Spleen (tissue), 11 donors: ENCODE results near the gene ABCB9. TPM values are rescaled to one million over a fixed set of nuclear protein-coding genes. Genes with fewer than 3 reads are reported as not detected.

Experiments used
- DNase-seq: peaks from one replicate; pipeline ENCODE4 v3.0.0-alpha.2; 2020
- H3K27ac ChIP-seq, 8 donors: fragments of 200-600 bp; sonication (generic) in 7 of 8; 1 replicate in 4 of 8; 2 replicates in 4 of 8; pipeline versions ENCODE4 v1.5.0 to v1.8.0; 2016 to 2021; ENCODE audit warnings: inconsistent platforms in 4 of 8, mild to moderate bottlenecking in 4 of 8, moderate library complexity in 1 of 8
- H3K27me3 ChIP-seq, 7 donors: fragments of 200-600 bp; sonication (generic) in 6 of 7; replicated peaks in 1 of 7; 1 replicate in 4 of 7; 2 replicates in 3 of 7; pipeline versions ENCODE4 v1.5.0 to v1.8.0; 2016 to 2021; ENCODE audit warnings: inconsistent platforms in 3 of 7, mild to moderate bottlenecking in 1 of 7
- H3K36me3 ChIP-seq, 6 donors: fragments of 200-600 bp; sonication (generic) in 5 of 6; 1 replicate in 4 of 6; 2 replicates in 2 of 6; pipeline versions ENCODE4 v1.5.0 to v1.8.0; 2016 to 2021; ENCODE audit warnings: inconsistent platforms in 2 of 6
- H3K4me1 ChIP-seq, 6 donors: fragments of 200-600 bp; sonication (generic) in 5 of 6; 1 replicate in 3 of 6; 2 replicates in 3 of 6; pipeline versions ENCODE4 v1.5.0 to v1.8.0; 2016 to 2021; ENCODE audit warnings: inconsistent platforms in 3 of 6
- H3K4me3 ChIP-seq, 8 donors: fragments of 200-600 bp; sonication (generic) in 7 of 8; 1 replicate in 4 of 8; 2 replicates in 4 of 8; pipeline versions ENCODE4 v1.5.0 to v1.8.0; 2016 to 2021; ENCODE audit warnings: inconsistent platforms in 4 of 8, mild to moderate bottlenecking in 4 of 8, moderate library complexity in 2 of 8
- H3K9me3 ChIP-seq, 8 donors: fragments of 200-600 bp; sonication (generic) in 7 of 8; 1 replicate in 4 of 8; 2 replicates in 4 of 8; pipeline versions ENCODE4 v1.5.0 to v1.8.0; 2016 to 2021; ENCODE audit warnings: inconsistent platforms in 4 of 8
- CTCF ChIP-seq, 11 experiments: fragments of 200-600 bp in 7 of 11; fragments of 450-650 bp in 4 of 11; sonication (generic) in 4 of 11; IDR thresholded peaks in 8 of 11; conservative IDR thresholded peaks in 3 of 11; 1 replicate in 7 of 11; 2 replicates in 4 of 11; pipeline versions ENCODE4 v1.4.0 to v1.8.0; 2016 to 2021; ENCODE audit warnings: antibody characterized with exemption in 11 of 11, inconsistent platforms in 4 of 11, mild to moderate bottlenecking in 1 of 11
- POLR2A ChIP-seq, 3 donors: fragments of 450-650 bp; IDR thresholded peaks; one replicate each; pipeline ENCODE4 v1.5.1; 2017; ENCODE audit warnings: antibody characterized with exemption in 3 of 3, mild to moderate bottlenecking in 1 of 3
- POLR2AphosphoS5 ChIP-seq, 3 donors: sonication (generic); formaldehyde crosslinking; IDR thresholded peaks; one replicate each; pipeline ENCODE4 v1.5.1; 2017; ENCODE audit warnings: antibody characterized with exemption in 3 of 3
- WGBS, 5 donors: extraction: QIAGEN DNeasy Blood & Tissue Kit in 3 of 5; methylation state at CpG; one replicate each; pipeline versions ENCODE4 v1.1.5 to v1.1.7; 2013 to 2018; 5-methylcytosine and 5-hydroxymethylcytosine counted together
- intact Hi-C: fragments of 100-400 bp; cut with DNase I; formaldehyde crosslinking; loops from one replicate; pipeline ENCODE4 v1.15.0; 2023; ENCODE audit warnings: low total_unique reads
- polyA plus RNA-seq, 3 donors: library from polyadenylated mRNA; stranded (reverse); fragments of 200-250 nt; gene quantifications; one replicate each; pipeline ENCODE4 v1.2.1, GENCODE V29; 2013
- total RNA-seq, 7 donors: library from RNA; depleted of rRNA in 3 of 7; stranded (reverse); fragments of >200 nt in 3 of 7; fragmentation: NEBNext Ultra II Directional in 4 of 7; extraction: Animal tissue kit (Norgen Biotek cat#: 25700) in 4 of 7; gene quantifications; one replicate each; pipeline versions ENCODE4 v1.1.0 to v1.2.1, GENCODE V29; 2016 to 2021
- donor health status: healthy with polysubstance abuse.
- donor health status: DM: no; HTN: no; CAD: no; lungs with moderate emphysema.
- donor health status: DM: no; HTN: no; CAD: no.
- donor health status: Bipolar disorder and iron deficiency.
- donor health status: healthy.
- donor health status: DM: no; HTN: no; CAD: no.
- donor health status: DM: yes; HTN: yes; CAD: no.

ABCB9 gene
- total and polyA plus RNA-seq, 10 donors: 1.5 to 6.2 (median 4.5) TPM

- Histone ChIP-seq H3K36me3 (peaks cover 0 to 5% (median 0%) of the 10 kb centered on the region in 6 donors), H3K4me3 (peak overlapping the region in 1 of 8 donors; percentile 65), H3K9me3 (no peaks in the 10 kb centered on the region), H3K27ac (peak overlapping the region; percentile 79 to 98 (median 92)), H3K4me1 (peaks cover 84 to 98% (median 97%) of the 10 kb centered on the region in 6 donors), H3K27me3 (no peaks in the 10 kb centered on the region)
- intact Hi-C loops: no loop called here
- TF ChIP-seq POLR2A (IDR thresholded peaks at IDR 0.05) (no peak), CTCF (IDR thresholded peaks at IDR 0.05 in 8 of 11, conservative IDR thresholded peaks at IDR 0.05 in 3 of 11) (no peak), POLR2AphosphoS5 (IDR thresholded peaks at IDR 0.05) (peak in 1 of 3 donors; percentile 14)
- 29 to 46% (median 33%) methylated on average over 13 of the region's 13 CpGs for WGBS, 5 donors
- no peak for DNase-seq
These were observed 76.3 kb downstream of the ABCB9 start for GRCh38 chr12:122889761-122890520.

DNA sequence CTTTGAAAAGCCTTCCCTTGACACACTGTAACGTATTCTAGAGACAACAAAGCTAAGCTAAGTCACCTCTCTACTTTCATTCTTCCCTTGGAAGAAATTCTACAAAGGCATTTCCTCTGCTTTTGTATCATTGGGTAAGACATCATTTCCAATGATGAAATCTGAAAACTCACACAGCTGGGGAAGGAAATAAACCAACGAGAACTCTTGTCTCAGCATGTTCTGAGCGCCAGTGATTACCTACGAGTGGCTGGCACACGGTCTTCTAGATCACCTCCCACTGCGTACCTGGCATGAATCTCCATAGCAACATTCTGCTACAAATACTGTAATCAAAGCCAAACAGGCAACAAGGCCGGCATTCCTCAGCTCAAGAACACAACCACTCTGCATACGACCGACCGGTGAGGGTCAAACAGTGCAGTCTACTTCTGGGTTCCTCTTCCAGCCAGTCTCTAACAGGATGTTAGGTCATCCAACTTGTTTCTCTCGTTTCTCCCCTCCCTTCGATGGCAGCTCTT lies 78.0 kb downstream of the ABCB9 start:
- DNase-seq: no peak
- H3K36me3 ChIP-seq: peaks cover 0 to 4% (median 0%) of the 10 kb centered on the region in 6 donors
- no peaks in the 10 kb centered on the region for H3K27me3 ChIP-seq
- peaks cover 89 to 98% (median 97%) of the 10 kb centered on the region in 6 donors for H3K4me1 ChIP-seq
- intact Hi-C loops: no loop called here
- TF ChIP-seq CTCF (IDR thresholded peaks at IDR 0.05 in 8 of 11, conservative IDR thresholded peaks at IDR 0.05 in 3 of 11) (no peak), POLR2AphosphoS5 (IDR thresholded peaks at IDR 0.05) (peak in 1 of 3 donors; percentile 88), POLR2A (IDR thresholded peaks at IDR 0.05) (no peak)
- no peaks in the 10 kb centered on the region for H3K9me3 ChIP-seq
- peak overlapping the region; percentile 79 to 98 (median 92) for H3K27ac ChIP-seq
- peak overlapping the region in 6 of 8 donors; percentile 1 to 65 (median 24) for H3K4me3 ChIP-seq
- WGBS, 5 donors: 6 to 16% (median 10%) methylated on average over 12 of the region's 12 CpGs

GRCh38 chr12:122887819-122888212 lies 78.4 kb downstream of the ABCB9 start:
- WGBS, 5 donors: 50 to 56% (median 53%) methylated on average over 5 of the region's 5 CpGs
- H3K4me1 ChIP-seq: peaks cover 89 to 98% (median 97%) of the 10 kb centered on the region in 6 donors
- peak overlapping the region; percentile 79 to 98 (median 92) for H3K27ac ChIP-seq
- H3K9me3 ChIP-seq: no peaks in the 10 kb centered on the region
- peak overlapping the region in 5 of 8 donors; percentile 1 to 65 (median 24) for H3K4me3 ChIP-seq
- H3K36me3 ChIP-seq: no peaks in the 10 kb centered on the region
- no peak for DNase-seq
- intact Hi-C loops: no loop called here
- H3K27me3 ChIP-seq: no peaks in the 10 kb centered on the region
- TF ChIP-seq POLR2AphosphoS5 (IDR thresholded peaks at IDR 0.05): no peak
- no peak for TF ChIP-seq CTCF (IDR thresholded peaks at IDR 0.05 in 8 of 11, conservative IDR thresholded peaks at IDR 0.05 in 3 of 11)
- no peak for TF ChIP-seq POLR2A (IDR thresholded peaks at IDR 0.05)
